Hematopoietic multipotent progenitor cell (in vitro differentiated cells): ENCODE results near the gene CYP3A7. TPM values are rescaled to one million over a fixed set of nuclear protein-coding genes. Genes with fewer than 3 reads are reported as not detected.
"Not testable (repeated sequence)": the region's sequence is repeated elsewhere in the genome, so short reads cannot be mapped to it uniquely, and the experiment has no call there.

Source experiments
- DNase-seq, 3 donors: peaks; one replicate each; pipeline ENCODE4 v3.0.0-alpha.2; 2011 to 2015; ENCODE audit warnings: low read depth in 2 of 3, low spot score in 2 of 3
- total RNA-seq: library from RNA; depleted of rRNA; stranded (reverse); fragments of >200 nt; gene quantifications from one replicate; pipeline ENCODE4 v1.2.3, GENCODE V29; 2012

Gene CYP3A7
- not detected for total RNA-seq

- DNase-seq = no peak
Observed at GRCh38 chr7:99734987-99735386, at the start of gene CYP3A7. Gene CYP3A7 (minus strand): TSS chr7:99735196. CDS start chr7:99735093, 103 bp downstream.

GRCh38 chr7:99784007-99784406, 49.0 kb upstream of the CYP3A7 start, which contains the start of gene CYP3A4:
Gene CYP3A4 (minus strand): TSS chr7:99784184. CDS start chr7:99784081, 103 bp downstream.
- DNase-seq = no peak

GRCh38 chr7:99782012-99782953, 47.3 kb upstream of the CYP3A7 start:
- DNase-seq = no peak

GRCh38 chr7:99780588-99780987, 45.6 kb upstream of the CYP3A7 start:
- no peak for DNase-seq

- DNase-seq = no peak
Observed at GRCh38 chr7:99779949-99780348, 45.0 kb upstream of the CYP3A7 start.

GRCh38 chr7:99778880-99779279, 43.9 kb upstream of the CYP3A7 start:
- no peak for DNase-seq

GRCh38 chr7:99773395-99773794, 38.4 kb upstream of the CYP3A7 start:
- DNase-seq = not testable (repeated sequence)

- DNase-seq = no peak
Observed at GRCh38 chr7:99772565-99772964, 37.6 kb upstream of the CYP3A7 start.

GRCh38 chr7:99769494-99769893, 34.5 kb upstream of the CYP3A7 start:
- not testable (repeated sequence) for DNase-seq

- no peak for DNase-seq
Observed at GRCh38 chr7:99768471-99768870, 33.5 kb upstream of the CYP3A7 start.

GRCh38 chr7:99767662-99768061, 32.7 kb upstream of the CYP3A7 start:
- no peak for DNase-seq

- no peak for DNase-seq
Observed at GRCh38 chr7:99766484-99767099, 31.6 kb upstream of the CYP3A7 start.

- DNase-seq = no peak
Observed at GRCh38 chr7:99764478-99764877, 29.5 kb upstream of the CYP3A7 start.

GRCh38 chr7:99762680-99763327, 27.8 kb upstream of the CYP3A7 start:
- DNase-seq = no peak

- no peak for DNase-seq
Observed at GRCh38 chr7:99755085-99755484, 20.1 kb upstream of the CYP3A7 start.

- DNase-seq = no peak
Observed at GRCh38 chr7:99752356-99752755, 17.4 kb upstream of the CYP3A7 start.

- DNase-seq = not testable (repeated sequence)
Observed at GRCh38 chr7:99751322-99752052, 16.5 kb upstream of the CYP3A7 start.

GRCh38 chr7:99748846-99749579, 14.0 kb upstream of the CYP3A7 start:
- DNase-seq = no peak

GRCh38 chr7:99746915-99747314, 11.9 kb upstream of the CYP3A7 start:
- DNase-seq = not testable (repeated sequence)

- not testable (repeated sequence) for DNase-seq
Observed at GRCh38 chr7:99745395-99745794, 10.4 kb upstream of the CYP3A7 start.
